ENCODE measurements around the gene ENTPD2. TPM values are rescaled to one million over a fixed set of nuclear protein-coding genes. Genes with fewer than 3 reads are reported as not detected.

Gene ENTPD2
- total RNA-seq, 1 experiment from 2014 or later = not detected

DNA sequence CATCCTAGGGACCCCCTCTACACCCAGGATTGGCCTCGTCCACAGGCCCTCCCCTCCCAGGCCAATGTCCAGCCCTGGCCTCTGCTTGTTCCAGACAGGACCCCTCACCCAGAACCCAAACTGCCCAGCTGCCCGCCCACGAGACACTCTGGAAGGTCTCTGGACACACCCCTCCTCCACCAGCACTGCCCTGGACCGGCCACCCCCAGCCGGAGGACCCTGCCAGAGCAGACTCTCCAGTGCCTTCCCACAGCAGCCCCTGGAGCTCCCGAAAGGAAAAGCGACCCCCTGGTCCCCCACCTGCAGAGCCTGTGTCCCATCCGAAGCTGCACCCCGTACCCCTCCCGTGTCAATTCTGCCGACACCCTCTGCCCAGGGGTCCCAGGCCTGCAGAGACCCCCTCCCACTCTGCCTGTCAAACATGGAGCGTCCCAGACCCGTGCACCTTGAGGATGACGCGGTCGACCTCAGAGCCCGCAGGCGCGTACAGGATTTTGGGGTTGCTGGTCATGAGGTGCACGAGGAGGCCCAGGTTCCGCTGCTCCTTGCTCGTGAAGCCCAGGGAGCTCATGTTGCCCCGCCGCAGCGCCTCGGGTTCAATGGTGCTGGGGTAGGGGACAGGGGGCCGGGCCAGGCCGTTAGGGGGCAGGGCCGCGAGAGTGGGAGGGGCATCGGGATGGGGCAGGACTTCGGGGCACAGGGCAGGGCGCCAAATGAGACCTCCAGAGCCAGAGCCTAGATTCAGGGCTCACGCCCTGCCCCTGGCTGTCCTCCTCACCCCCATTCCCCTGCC lies 33.8 kb downstream of the ENTPD2 start:
- Histone ChIP-seq H3K4me3 (no peak overlapping the region), H3K9me3 (no peaks in the 10 kb centered on the region), H3K27me3 (no peaks in the 10 kb centered on the region), H3K36me3 (no peaks in the 10 kb centered on the region; the same call in 1 of the 2 replicates)
- DNase-seq = no peak

DNA sequence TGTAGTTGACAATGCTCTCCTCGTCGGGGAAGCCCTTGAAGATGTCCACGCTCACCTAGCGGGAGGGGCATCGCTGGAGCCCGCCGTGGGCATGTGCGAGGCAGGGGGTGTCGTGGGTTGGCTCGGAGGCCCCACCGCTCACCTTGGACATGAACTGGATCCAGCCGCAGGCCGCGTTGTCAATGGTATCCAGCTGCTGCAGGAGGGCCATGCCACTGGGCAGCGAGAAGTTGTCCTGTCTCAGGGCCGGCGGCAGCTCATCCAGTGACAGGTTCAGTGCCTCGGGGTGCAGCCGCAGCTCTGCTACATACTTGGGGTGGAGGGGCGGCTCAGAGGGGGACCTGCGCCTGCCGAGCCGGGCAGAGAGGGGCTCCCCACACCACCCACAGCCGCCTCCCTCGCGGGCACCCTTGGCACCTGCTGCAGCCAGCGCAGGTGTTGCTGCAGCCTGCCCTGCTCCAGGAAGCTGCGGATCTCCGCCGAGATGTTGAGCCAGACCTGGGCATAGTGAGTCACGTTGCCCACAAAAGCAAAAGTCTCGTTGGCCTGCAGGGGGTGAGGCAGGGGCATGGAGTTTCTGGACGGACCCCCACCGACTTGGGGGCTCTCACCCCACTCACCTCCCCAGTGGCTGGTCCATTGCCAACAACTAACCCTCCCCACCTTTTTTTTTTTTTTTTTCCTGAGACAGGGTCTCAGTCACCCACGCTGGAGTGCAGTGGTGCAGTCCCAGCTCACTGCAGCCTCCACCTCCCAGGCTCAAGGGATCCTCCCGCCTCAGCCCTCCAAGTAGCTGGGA lies 34.9 kb downstream of the ENTPD2 start:
- Histone ChIP-seq H3K27me3 (no peaks in the 10 kb centered on the region), H3K36me3 (no peaks in the 10 kb centered on the region; the same call in 1 of the 2 replicates), H3K4me3 (no peak overlapping the region), H3K9me3 (no peaks in the 10 kb centered on the region)
- DNase-seq = no peak

DNA sequence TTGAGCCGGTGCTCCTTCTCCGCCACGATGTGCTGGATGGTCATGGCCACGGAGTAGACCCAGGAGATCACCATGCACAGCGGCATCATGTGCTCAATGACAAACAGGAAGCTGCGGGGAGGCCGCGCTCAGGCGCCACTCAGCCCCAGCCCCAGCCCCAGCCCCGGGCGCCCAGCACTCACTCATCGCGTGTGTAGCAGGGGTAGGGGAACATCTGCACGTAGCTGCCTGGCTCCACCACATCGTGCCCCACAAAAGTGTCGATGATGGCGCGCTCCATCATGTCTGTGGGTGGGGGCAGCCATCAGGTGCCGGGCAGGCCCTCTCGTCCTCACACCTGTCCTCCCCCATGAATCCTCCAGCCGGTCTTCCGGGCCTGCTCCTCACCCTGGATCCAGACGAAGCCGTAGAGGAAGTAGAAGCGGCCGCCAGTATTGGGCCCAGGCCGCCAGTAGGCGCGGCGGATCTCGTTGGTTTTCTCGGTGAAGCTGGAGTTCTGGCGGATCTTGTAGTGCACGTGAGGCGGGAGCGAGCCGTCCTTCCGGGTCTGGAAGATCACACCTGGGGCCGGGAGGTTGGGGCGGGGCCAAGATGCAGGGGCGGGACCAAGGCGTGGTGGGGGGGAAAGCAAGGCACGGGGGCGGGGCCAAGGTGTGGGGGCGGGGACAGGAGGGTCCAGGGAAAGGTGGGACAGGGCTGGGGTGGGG lies 35.9 kb downstream of the ENTPD2 start:
- H3K4me3 ChIP-seq = no peak overlapping the region

DNA sequence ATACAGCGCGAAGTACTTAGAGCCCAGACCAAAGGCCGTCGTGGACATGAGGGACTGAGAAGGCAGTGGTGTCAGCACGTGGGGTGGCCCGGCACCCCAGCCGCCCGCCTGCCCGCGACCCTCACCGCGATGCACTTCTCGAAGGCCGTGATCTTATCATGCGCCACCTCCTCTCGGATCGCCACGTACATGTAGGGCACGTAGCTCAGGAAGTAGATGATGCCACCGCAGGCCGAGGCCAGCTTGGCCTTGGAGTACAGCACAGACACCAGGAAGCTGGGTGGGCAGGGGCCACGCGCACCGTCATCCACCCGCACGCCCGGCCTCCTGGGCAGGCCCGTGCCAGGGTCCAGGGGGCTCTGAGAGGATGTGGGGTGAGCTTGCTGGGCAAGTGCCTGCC lies 36.8 kb downstream of the ENTPD2 start:
- Histone ChIP-seq H3K36me3 (no peaks in the 10 kb centered on the region), H3K27me3 (no peaks in the 10 kb centered on the region), H3K9me3 (no peaks in the 10 kb centered on the region), H3K4me3 (no peak overlapping the region)
- no peak for DNase-seq

More for the DNA sequence above, 35.9 kb downstream of the ENTPD2 start:
- no peak for DNase-seq
- Histone ChIP-seq H3K36me3 (no peaks in the 10 kb centered on the region; the same call in 1 of the 2 replicates), H3K9me3 (no peaks in the 10 kb centered on the region), H3K27me3 (no peaks in the 10 kb centered on the region)

DNA sequence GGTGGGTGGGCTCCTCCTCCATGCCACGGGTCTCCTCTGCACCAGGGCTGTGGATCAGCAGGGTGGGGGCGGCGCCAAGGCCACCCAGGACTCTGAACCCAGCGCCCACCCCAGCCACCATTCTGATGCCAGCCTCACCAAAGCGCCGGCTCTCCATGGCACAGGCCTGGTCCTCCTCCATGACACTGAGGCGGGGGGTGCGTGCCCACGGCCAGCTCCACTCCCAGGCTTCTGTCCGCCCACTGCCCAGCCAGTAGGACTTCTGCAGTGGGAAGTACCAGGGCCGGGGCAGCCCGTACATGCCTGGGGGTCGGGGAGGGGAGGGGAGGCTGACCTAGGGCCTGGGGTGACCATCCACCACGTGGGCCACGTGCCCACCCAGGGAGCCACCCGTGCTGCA lies 37.4 kb downstream of the ENTPD2 start:
- Histone ChIP-seq H3K9me3 (no peaks in the 10 kb centered on the region), H3K27me3 (no peaks in the 10 kb centered on the region), H3K36me3 (no peaks in the 10 kb centered on the region), H3K4me3 (no peak overlapping the region)
- no peak for DNase-seq

DNA sequence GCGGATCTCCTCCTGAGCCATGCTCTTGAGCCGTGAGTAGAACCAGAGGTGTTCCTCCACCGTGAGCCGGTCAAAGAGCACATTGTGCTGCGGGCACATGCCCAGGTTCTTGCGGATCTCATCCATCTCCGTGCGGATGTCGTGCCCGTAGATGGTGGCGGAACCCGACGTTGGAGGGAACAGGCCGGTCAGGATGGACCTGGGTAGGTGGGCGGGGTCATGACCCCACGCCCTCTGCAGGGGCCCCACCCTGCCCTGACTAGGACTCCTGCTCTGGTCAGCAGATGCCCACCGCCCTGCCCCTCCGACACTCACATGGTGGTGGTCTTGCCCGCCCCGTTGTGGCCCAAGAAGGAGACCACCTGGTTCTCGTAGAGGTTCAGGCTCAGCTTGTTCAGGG lies 37.9 kb downstream of the ENTPD2 start:
- H3K36me3 ChIP-seq = no peaks in the 10 kb centered on the region
- H3K9me3 ChIP-seq = no peaks in the 10 kb centered on the region
- no peak for DNase-seq
- H3K4me3 ChIP-seq = no peak overlapping the region
- no peaks in the 10 kb centered on the region for H3K27me3 ChIP-seq

DNA sequence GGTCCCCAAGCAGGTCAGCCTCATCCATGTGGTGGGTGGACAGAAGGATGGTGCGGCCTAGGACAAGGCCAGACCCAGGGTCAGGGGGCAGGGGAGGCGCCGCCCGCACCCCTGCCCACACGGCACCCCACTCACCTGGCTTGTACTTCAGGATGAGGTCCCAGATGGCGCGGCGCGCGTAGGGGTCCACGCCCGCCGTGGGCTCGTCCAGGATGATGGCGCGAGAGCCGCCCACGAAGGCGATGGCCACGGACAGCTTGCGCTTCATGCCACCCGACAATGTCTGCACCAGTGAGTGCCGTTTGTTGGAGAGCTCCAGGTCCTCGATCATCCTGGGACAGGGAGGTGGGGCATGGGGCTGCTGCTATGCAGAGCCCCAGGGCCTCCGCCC lies 38.3 kb downstream of the ENTPD2 start:
- H3K9me3 ChIP-seq = no peaks in the 10 kb centered on the region
- no peak overlapping the region for H3K4me3 ChIP-seq
- H3K27me3 ChIP-seq = no peaks in the 10 kb centered on the region
- H3K36me3 ChIP-seq = no peaks in the 10 kb centered on the region
- DNase-seq = no peak

GRCh38 chr9:137014776-137015539 lies 38.9 kb downstream of the ENTPD2 start:
- Histone ChIP-seq H3K27me3 (no peaks in the 10 kb centered on the region), H3K4me3 (no peak overlapping the region), H3K36me3 (no peaks in the 10 kb centered on the region), H3K9me3 (no peaks in the 10 kb centered on the region)
- no peak for DNase-seq

DNA sequence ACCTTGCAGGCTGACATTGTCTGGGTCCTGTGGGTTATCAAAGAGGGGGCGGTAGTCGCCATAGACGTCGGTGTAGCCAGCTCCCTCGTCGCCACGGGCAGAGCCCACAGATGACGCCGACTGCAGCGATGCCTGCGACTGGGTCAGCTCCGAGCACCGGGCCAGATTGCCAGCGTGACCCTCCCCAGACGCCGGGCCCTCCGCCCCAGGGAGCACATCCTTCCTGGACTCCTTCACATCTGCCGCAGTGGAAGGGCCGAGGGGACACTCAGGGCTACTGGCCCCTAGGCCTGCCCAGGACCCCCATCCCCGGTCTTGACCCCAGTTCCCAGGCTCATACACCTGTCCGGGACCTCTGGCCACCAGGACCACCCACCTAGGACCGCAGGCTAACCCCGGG lies 39.7 kb downstream of the ENTPD2 start:
- Histone ChIP-seq H3K27me3 (no peaks in the 10 kb centered on the region), H3K4me3 (no peak overlapping the region), H3K36me3 (no peaks in the 10 kb centered on the region), H3K9me3 (no peaks in the 10 kb centered on the region)
- DNase-seq = no peak

DNA sequence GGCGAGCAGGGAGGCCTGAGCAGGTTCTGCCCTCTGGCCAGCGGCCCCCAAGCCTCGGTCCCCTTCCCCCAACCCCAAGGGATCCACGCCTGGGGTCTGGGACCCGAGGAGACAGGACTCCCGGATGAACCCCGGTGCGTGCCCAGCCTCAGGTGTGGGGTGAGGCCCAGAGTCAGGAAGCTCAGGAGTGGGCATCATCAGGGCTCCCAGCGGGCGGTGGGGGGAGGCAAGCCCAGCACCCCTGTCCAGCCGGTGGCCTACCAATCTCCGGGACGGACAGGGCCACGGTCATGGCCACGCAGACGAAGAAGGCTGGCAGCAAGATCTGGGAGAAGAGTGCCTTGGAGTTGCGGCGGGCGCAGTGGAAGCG lies 40.3 kb downstream of the ENTPD2 start:
- H3K4me3 ChIP-seq = no peak overlapping the region
- H3K27me3 ChIP-seq = no peaks in the 10 kb centered on the region
- DNase-seq = no peak
- H3K36me3 ChIP-seq = no peaks in the 10 kb centered on the region
- H3K9me3 ChIP-seq = no peaks in the 10 kb centered on the region

- no peaks in the 10 kb centered on the region for H3K9me3 ChIP-seq
- DNase-seq = no peak
- H3K36me3 ChIP-seq = no peaks in the 10 kb centered on the region
- H3K4me3 ChIP-seq = no peak overlapping the region
- no peaks in the 10 kb centered on the region for H3K27me3 ChIP-seq
Measured at GRCh38 chr9:137012694-137013570, 40.9 kb downstream of the ENTPD2 start.

DNA sequence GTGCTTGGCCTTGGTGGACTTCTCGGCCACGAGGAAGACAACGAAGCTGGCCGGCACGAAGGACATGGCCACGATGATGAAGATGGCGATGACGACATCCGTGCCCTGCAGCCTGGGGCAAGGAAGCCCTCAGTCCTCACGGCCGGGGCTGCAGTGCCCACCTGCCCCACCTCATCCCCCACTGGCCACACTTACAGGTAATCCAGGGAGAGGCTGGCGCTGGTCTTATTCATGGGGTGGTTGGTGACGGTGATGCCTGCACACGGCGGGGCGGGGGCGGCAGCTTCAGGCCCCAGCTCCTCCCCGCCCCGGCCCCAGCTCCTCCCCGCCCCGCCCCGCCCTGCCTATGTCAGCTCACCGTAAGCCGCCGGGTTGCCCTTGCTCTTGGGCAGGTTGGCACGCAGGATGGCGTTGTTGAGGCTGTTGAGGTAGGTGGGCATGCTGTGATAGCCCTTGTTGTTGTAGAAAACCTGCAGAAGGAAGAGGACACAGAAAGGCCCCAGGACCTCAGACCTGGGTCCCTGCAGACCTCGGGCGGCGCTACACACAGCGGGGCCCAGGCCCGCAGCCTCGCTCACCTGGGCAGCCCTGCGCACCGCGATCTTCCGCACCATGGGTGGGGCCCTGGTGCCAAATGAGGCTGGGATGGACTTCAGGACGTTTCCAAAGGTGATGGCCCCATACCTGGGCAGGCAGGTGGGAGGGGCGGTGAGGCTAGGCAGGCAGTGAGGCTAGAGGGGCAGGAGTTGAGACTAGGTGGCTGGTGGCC lies 41.8 kb downstream of the ENTPD2 start:
- H3K27me3 ChIP-seq = no peaks in the 10 kb centered on the region
- H3K9me3 ChIP-seq = no peaks in the 10 kb centered on the region
- no peak for DNase-seq
- no peak overlapping the region for H3K4me3 ChIP-seq
- no peaks in the 10 kb centered on the region for H3K36me3 ChIP-seq

DNA sequence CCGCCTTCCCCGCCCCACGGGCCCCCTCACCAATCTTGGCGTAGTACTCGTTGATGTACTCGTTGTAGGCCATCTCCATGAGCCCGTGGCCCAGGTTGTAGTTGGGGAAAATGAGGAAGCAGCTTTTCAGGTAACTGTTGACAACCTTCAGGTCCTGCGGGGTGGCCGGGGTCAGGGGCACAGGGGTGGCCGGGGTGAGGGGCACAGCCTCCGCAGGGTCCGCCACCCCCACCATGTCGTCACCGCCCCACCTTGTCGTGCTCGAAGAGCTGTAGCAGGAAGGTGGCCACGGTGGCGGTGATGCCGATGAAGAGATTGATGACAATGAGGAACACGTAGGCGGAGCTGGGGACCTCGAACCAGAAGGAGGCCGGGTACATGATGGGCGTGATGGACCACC lies 42.7 kb downstream of the ENTPD2 start:
- Histone ChIP-seq H3K27me3 (no peaks in the 10 kb centered on the region), H3K9me3 (no peaks in the 10 kb centered on the region), H3K36me3 (no peaks in the 10 kb centered on the region), H3K4me3 (no peak overlapping the region)
- no peak for DNase-seq

GRCh38 chr9:137009938-137010732 lies 43.7 kb downstream of the ENTPD2 start:
- Histone ChIP-seq H3K36me3 (no peaks in the 10 kb centered on the region), H3K9me3 (no peaks in the 10 kb centered on the region), H3K4me3 (no peak overlapping the region), H3K27me3 (no peaks in the 10 kb centered on the region)
- DNase-seq = no peak

All from MG63 (cell line).